ENCODE results near the gene PRTFDC1.

- TF ChIP-seq, protein P1, sequence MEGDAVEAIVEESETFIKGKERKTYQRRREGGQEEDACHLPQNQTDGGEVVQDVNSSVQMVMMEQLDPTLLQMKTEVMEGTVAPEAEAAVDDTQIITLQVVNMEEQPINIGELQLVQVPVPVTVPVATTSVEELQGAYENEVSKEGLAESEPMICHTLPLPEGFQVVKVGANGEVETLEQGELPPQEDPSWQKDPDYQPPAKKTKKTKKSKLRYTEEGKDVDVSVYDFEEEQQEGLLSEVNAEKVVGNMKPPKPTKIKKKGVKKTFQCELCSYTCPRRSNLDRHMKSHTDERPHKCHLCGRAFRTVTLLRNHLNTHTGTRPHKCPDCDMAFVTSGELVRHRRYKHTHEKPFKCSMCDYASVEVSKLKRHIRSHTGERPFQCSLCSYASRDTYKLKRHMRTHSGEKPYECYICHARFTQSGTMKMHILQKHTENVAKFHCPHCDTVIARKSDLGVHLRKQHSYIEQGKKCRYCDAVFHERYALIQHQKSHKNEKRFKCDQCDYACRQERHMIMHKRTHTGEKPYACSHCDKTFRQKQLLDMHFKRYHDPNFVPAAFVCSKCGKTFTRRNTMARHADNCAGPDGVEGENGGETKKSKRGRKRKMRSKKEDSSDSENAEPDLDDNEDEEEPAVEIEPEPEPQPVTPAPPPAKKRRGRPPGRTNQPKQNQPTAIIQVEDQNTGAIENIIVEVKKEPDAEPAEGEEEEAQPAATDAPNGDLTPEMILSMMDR (IDR thresholded peaks at IDR 0.05; ENCODE audit: insufficient read depth, low read depth, low read length): no peak
- TF ChIP-seq EZH2 (IDR thresholded peaks at IDR 0.05; ENCODE audit: insufficient read depth, low read length): no peak
These were observed 138.6 kb downstream of the PRTFDC1 start for GRCh38 chr10:24813856-24814255.
